GM13977 (cell line): ENCODE data around the gene HCAR3.

Experiments used
- DNase-seq: peaks from one replicate; pipeline ENCODE4 v3.0.0; 2012; ENCODE audit warnings: low spot score
- in situ Hi-C: fragments of 300-500 bp; cut with MboI; formaldehyde crosslinking; loops from one replicate; pipeline ENCODE4 v1.12.0; 2022; ENCODE audit warnings: low sequenced_read_pairs, low pct_unique_long_range_greater_than_20kb, mixed read lengths, inconsistent platforms; ENCODE audit not compliant: unreplicated experiment
- TF ChIP-seq, protein P1 (sequence below): IDR thresholded peaks from 2 replicates; pipeline ENCODE4 v1.5.1; 2012; ENCODE audit warnings: mild to moderate bottlenecking, control low read depth; ENCODE audit not compliant: insufficient read depth; ENCODE audit errors: extremely low read depth, missing control alignments

HCAR3 gene

DNA sequence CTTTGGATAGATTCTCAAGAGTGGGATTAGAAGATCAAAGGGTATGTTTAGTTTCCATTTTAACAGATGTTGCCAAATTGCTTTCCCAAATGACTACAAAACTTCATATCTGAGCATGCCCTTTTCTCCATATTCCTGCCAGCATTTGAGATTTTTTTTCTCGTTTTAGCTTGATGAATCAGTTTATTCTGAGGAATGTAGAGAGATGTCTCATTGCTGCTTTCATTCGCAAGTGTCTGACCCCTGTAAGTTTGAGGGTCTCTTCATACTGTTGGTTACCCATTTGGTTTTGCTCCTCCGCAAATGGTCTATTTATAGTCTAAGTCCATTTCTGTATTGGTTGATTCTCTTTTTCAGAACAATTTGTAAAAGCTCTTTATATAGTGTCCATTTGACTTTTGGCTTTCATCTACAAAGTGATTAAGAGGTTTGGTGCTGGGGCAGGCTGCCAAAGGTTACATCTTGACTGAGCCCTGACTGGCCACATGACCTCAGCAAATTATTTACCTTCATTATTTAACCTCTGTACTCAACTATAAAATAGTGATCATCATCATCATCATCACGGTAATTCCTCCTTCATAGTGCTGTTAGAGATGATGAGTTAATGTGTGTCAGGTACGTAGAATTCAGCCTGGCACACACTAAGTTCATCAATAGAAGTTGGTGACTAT is 47.1 kb downstream of the HCAR3 start:
- DNase-seq: no peak
- in situ Hi-C loops: no loop called here
- TF ChIP-seq, protein P1, sequence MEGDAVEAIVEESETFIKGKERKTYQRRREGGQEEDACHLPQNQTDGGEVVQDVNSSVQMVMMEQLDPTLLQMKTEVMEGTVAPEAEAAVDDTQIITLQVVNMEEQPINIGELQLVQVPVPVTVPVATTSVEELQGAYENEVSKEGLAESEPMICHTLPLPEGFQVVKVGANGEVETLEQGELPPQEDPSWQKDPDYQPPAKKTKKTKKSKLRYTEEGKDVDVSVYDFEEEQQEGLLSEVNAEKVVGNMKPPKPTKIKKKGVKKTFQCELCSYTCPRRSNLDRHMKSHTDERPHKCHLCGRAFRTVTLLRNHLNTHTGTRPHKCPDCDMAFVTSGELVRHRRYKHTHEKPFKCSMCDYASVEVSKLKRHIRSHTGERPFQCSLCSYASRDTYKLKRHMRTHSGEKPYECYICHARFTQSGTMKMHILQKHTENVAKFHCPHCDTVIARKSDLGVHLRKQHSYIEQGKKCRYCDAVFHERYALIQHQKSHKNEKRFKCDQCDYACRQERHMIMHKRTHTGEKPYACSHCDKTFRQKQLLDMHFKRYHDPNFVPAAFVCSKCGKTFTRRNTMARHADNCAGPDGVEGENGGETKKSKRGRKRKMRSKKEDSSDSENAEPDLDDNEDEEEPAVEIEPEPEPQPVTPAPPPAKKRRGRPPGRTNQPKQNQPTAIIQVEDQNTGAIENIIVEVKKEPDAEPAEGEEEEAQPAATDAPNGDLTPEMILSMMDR: no peak

DNA sequence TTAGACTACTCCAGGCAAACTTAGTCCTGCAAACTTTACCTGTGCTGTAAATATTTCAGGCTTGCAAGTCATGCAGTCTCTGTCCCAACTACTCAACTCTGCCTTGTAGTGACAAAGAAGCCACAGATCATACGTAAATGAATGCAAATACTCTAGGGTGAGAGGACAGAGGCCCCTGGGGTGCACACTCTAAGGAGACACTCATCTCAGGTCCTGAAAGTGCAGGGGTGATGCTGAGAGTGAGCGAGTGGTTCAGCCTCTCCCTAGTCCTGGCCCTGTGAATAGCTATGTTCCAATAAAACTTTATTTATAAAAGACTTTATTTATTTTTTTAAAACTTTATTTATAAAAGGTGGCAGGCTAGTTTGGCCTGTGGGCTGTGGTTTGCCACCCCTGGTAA is 48.3 kb downstream of the HCAR3 start:
- TF ChIP-seq, protein P1: no peak
- no peak for DNase-seq
- in situ Hi-C loops: no loop called here

DNA sequence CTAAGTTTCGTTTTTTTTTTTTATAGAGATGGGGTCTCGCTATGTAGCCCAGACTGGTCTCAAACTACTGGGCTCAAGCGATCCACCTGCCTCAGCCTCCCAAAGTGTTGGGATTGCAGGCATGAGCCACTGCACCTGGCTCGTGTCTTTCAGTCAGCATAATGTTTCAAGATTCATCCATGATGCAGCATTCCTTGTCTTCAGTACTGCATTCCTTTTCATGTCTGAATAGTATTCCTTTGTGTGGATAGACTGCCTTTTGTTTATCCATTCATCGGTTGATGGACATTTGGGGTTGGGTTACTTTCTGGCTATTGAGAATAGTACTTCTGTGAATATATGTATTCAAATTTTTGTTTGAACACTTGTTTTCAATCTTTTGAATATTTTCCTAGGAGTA is 50.9 kb downstream of the HCAR3 start:
- DNase-seq: no peak
- TF ChIP-seq, protein P1: no peak
- in situ Hi-C loops: no loop called here

DNA sequence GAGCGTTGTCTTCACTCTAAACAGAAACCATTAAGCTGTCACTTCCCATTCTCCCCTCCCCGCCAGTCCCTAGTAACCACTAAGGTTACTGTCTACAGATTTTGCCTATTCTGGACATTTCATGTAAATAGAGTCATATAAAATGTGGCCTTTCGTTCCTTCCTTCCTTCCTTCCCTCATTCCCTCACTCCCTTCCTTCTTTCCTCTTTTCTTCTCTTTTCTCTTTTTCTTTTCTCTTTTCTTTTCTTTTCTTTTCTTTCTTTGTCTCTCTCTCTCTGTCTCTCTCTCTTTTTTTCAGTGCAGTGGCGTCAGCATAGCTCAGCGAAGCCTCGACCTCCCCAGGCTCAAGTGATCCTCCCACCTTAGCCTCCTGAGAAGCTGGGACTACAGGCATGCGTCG is 51.3 kb downstream of the HCAR3 start:
- no peak for DNase-seq
- in situ Hi-C loops: no loop called here
- TF ChIP-seq, protein P1: no peak
